Gastroesophageal sphincter (tissue), 3 donors: ENCODE results near the gene RHBDF1.

Source experiments
- POLR2A ChIP-seq, 2 donors: fragments of 450-650 bp; IDR thresholded peaks; one replicate each; pipeline ENCODE4 v1.6.1; 2017; ENCODE audit warnings: antibody characterized with exemption in 2 of 2, mild to moderate bottlenecking in 2 of 2, moderate library complexity in 1 of 2
- TF ChIP-seq, protein P1 (sequence below), 4 experiments: fragments of 200-600 bp in 2 of 4; fragments of 450-650 bp in 2 of 4; sonication (generic) in 1 of 4; IDR thresholded peaks; one replicate each; pipeline ENCODE4 v1.5.1; 2017 to 2019; ENCODE audit warnings: antibody characterized with exemption in 4 of 4, mild to moderate bottlenecking in 2 of 4, moderate library complexity in 2 of 4

DNA sequence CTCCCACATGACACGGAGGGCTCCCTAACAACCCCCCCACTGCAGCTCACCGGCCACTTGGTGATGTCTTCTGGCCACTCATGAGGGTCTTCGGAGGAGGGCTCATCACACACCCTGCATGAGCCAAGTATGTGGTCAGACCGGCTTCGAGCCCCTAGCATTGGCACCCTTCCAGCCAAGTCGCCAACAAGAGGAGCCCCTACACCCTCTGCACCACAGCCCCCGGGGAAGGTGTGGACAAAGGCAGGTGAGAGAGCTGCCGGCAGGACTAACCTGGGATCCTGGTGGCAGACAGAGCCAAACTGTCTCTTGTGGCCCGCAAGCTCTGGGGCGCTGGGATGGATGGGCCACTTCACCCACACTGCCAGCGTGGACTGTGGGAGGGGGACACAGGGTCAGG lies 12.3 kb downstream of the RHBDF1 start:
- TF ChIP-seq, protein P1, sequence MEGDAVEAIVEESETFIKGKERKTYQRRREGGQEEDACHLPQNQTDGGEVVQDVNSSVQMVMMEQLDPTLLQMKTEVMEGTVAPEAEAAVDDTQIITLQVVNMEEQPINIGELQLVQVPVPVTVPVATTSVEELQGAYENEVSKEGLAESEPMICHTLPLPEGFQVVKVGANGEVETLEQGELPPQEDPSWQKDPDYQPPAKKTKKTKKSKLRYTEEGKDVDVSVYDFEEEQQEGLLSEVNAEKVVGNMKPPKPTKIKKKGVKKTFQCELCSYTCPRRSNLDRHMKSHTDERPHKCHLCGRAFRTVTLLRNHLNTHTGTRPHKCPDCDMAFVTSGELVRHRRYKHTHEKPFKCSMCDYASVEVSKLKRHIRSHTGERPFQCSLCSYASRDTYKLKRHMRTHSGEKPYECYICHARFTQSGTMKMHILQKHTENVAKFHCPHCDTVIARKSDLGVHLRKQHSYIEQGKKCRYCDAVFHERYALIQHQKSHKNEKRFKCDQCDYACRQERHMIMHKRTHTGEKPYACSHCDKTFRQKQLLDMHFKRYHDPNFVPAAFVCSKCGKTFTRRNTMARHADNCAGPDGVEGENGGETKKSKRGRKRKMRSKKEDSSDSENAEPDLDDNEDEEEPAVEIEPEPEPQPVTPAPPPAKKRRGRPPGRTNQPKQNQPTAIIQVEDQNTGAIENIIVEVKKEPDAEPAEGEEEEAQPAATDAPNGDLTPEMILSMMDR (IDR thresholded peaks at IDR 0.05) = no peak
- TF ChIP-seq POLR2A (IDR thresholded peaks at IDR 0.05) = no peak
